ENCODE measurements around the gene RPP25L. TPM values are rescaled to one million over a fixed set of nuclear protein-coding genes. Genes with fewer than 3 reads are reported as not detected.

RPP25L gene
- total RNA-seq, 1 experiment from 2014 or later, result 24.5 TPM

GRCh38 chr9:34574571-34574970, 37.3 kb downstream of the RPP25L start:
- no peak overlapping the region for H3K27ac Mint-ChIP-seq
- H3K27me3 Mint-ChIP-seq (ENCODE audit: low read depth), result peaks cover 39% of the 10 kb centered on the region
- CTCF ChIA-PET, result interaction anchor here (0.6 to 7.4 kb wide), 4 partner anchors 12 to 59 kb away, joined by 3 to 109 read pairs (median 24); no protein-coding TSS in a partner anchor

More at GRCh38 chr9:34574571-34574970, 37.3 kb downstream of the RPP25L start:
- Mint-ChIP-seq H3K9me3 (no peaks in the 10 kb centered on the region), H3K36me3 (no peaks in the 10 kb centered on the region), H3K4me3 (no peak overlapping the region), H3K4me1 (peaks cover 38% of the 10 kb centered on the region)
- TF ChIP-seq MXD4 (CRISPR knock-in tag; IDR thresholded peaks at IDR 0.05; ENCODE audit: borderline replicate concordance), result no peak
- no peak for TF ChIP-seq ERG (CRISPR knock-in tag; IDR thresholded peaks at IDR 0.05)
- no peak for TF ChIP-seq ATF2 (CRISPR knock-in tag; IDR thresholded peaks at IDR 0.05; ENCODE audit: borderline replicate concordance, low read depth)
- no peak for TF ChIP-seq MLX (CRISPR knock-in tag; IDR thresholded peaks at IDR 0.05)
- TF ChIP-seq RELA (CRISPR knock-in tag; IDR thresholded peaks at IDR 0.05; ENCODE audit: borderline replicate concordance), result no peak
- no peak for TF ChIP-seq CTCF (IDR thresholded peaks at IDR 0.05)
- no peak for TF ChIP-seq ZNF138 (CRISPR knock-in tag; conservative IDR thresholded peaks at IDR 0.05)
- no peak for TF ChIP-seq CREB1 (CRISPR knock-in tag; IDR thresholded peaks at IDR 0.05)
- no peak for TF ChIP-seq ZNF232 (CRISPR knock-in tag; IDR thresholded peaks at IDR 0.05)
- TF ChIP-seq IRF2 (CRISPR knock-in tag; IDR thresholded peaks at IDR 0.05; ENCODE audit: borderline replicate concordance, low read depth), result no peak
- TF ChIP-seq MYBL2 (CRISPR knock-in tag; IDR thresholded peaks at IDR 0.05), result no peak
- TF ChIP-seq PRRX2 (CRISPR knock-in tag; IDR thresholded peaks at IDR 0.05), result no peak
- no peak for TF ChIP-seq ZBTB43 (CRISPR knock-in tag; IDR thresholded peaks at IDR 0.05)
- no peak for TF ChIP-seq NR3C1 (CRISPR knock-in tag; conservative IDR thresholded peaks at IDR 0.05; ENCODE audit: low read depth)
- no peak for TF ChIP-seq FOXK1 (CRISPR knock-in tag; IDR thresholded peaks at IDR 0.05)
- POLR2A ChIA-PET, result no interaction called here
- ATAC-seq (no peak), DNase-seq (ENCODE audit: low spot score) (no peak)
